ENCODE measurements around the gene C5AR1.
"Not testable (repeated sequence)": the region's sequence is repeated elsewhere in the genome, so short reads cannot be mapped to it uniquely, and the experiment has no call there.

The C5AR1 gene

GRCh38 chr19:47296036-47296435 is 13.6 kb upstream of the C5AR1 start:
- DNase-seq: peak; percentile 73

DNA sequence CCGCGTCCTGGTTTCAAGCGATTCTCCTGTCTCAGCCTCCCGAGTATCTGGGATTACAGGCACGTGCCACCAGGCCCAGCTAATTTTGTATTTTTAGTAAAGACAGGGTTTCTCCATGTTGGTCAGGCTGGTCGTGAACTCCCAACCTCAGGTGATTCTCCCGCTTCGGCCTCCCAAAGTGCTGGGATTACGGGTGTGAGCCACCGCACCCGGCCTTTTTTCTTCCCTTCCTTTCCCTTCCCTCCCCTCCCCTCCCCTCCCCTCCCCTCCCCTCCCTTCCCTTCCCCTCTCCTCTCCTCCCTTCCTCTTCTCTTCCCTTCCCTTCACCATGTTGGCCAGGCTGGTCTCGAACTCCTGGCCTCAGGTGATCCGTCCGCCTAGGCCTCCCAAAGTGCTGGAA is 8.8 kb upstream of the C5AR1 start:
- DNase-seq: not testable (repeated sequence)

- no peak for DNase-seq
Observed at GRCh38 chr19:47302249-47302648, 7.4 kb upstream of the C5AR1 start.

GRCh38 chr19:47303966-47304365 is 5.7 kb upstream of the C5AR1 start:
- no peak for DNase-seq

- peak; percentile 12 for DNase-seq
Observed at GRCh38 chr19:47305309-47305751, 4.3 kb upstream of the C5AR1 start.

- no peak for DNase-seq
Observed at GRCh38 chr19:47306303-47306702, 3.4 kb upstream of the C5AR1 start.

DNA sequence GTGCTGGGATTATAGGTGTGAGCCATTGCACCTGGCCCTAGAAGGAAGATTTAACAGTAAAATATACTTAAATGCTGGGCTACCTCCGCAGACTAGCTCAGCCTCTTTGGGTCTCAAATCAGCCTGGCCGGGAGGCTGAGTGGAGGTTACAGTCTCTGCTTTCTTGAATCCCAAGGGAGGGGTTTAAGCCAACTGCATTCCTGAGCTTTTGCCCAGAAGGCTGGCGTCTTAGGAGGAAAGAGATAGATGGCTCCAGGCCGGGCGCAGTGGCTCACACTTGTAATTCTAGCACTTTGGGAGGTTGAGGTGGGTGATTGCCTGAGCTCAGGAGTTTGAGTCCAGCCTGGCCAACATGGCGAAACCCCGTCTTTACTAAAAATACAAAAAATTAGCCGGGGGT is 623 bp upstream of the C5AR1 start:
- DNase-seq: no peak

DNA sequence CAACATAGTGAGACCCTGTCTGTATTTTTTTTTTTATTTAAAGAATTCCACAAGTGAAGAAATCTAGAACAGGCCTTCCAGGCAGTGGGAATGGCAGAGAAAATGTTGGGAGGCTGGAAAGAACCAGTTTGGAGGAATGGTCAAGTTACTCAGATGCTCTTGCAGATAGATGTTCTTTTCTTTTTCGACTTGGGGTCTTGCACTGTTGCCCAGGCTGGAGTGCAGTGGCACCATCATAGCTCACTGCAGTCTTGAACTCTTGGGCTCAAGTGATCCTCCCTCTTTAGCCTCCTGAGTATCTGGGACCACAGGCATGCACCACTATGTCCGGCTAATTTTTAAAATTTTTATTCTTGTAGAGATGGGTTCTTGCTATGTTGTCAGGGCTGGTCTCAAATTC is 662 bp downstream of the C5AR1 start:
- no peak for DNase-seq

GRCh38 chr19:47310819-47311218 is 1.2 kb downstream of the C5AR1 start:
- no peak for DNase-seq

DNA sequence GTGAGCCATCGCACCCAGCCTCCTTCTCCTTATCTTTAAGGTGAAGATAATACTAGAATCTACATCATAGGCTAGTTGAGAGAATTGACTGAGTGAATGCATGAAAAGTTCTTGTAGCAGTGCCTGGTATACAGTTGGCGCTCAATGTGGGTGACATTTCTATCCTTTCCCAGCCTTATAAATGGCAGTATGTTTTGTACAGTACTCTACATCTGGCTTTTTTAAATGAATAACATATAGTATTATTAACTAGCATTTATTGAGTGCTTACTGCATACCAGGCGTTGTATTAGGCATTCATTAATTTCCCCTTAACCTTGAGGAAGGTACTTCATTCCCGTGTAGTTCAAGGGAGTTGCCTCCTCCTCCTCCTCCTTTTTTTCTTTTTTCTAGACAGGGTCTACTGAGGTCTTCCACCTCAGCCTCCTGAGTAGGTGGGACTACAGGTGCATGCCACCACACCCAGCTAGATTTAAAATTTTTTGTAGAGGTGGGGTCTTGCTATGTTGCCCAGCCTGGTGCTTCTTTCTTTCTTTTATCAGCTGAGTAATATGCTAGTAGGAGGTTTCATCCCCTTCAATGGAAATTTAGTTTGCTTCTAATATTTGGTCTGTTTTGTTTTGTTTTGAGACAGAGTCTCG is 2.8 kb downstream of the C5AR1 start:
- no peak for DNase-seq

- DNase-seq: no peak
Observed at GRCh38 chr19:47313754-47314295, 4.2 kb downstream of the C5AR1 start.

- DNase-seq: no peak
Observed at GRCh38 chr19:47315125-47315821, 5.6 kb downstream of the C5AR1 start.

DNA sequence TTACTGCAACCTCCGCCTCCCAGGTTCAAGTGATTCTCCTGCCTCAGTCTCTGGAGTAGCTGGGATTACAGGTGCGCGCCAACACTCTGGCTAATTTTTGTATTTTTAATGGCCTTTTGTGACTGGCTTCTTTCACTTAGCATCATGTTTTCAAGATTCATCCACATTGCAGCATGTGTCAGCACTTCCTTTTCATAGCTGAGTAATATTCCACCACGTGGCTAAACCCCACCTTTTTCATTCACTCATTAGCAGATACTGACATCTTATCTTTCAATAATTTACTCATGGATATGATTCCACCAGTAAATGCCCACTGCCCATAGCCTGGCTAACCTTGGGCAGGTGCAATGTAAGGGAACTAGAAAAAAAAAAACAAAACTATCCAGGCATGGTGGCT is 6.9 kb downstream of the C5AR1 start:
- DNase-seq: no peak

- no peak for DNase-seq
Observed at GRCh38 chr19:47319923-47320871, 10.5 kb downstream of the C5AR1 start.

DNA sequence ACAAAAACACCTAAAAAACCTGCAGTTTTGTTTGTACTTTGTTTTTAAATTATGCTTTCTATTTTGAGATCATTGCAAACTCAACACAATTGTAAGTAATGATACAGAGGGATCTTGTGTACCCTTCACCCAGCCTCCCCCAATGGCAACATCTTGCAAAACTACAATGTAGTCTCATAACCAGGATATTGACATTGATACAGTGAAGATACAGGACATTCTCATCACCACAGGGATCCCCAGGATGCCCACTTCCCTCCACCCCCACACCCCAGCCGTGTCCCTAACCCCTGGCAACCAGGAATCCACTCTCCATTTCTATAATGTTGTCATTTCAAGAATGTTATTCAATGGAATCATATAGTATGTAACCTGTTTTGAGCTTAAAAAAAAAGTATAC is 12.0 kb downstream of the C5AR1 start:
- DNase-seq: no peak

DNA sequence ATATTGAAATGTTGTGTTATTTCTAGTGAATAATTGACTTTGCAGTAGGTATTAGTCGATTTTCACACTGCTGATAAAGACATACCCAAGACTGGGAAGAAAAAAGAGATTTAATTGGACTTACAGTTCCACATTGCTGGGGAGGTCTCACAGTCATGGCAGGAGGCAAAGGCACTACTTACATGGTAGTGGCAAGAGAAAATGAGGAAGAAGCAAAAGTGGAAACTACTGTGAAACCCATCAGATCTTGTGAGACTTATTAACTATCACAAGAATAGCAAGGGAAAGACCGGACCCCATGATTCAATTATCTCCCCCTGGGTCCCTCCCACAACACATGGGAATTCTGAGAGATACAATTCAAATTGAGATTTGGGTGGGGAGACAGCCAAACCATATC is 12.4 kb downstream of the C5AR1 start:
- no peak for DNase-seq

- no peak for DNase-seq
Observed at GRCh38 chr19:47323409-47323808, 13.7 kb downstream of the C5AR1 start.

DNA sequence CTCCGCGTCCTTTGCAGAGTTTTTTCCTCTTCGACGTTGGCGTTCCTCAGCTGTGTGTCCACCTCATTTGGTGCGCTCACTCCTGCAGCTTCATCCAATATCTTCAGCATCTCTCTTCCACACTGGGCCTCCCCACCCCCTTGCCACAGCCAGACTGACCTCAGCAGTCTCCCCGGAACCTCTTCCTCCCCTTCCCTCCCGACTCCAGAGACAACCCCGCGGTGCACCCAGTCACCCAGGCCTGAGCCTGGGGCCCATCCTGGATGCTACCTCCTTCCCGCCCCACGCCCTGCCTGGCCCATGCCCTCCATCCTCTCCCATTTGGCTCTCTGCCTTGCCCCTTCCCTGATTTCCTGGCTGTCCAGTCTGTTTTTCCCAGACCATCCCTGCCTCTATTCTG is 14.2 kb downstream of the C5AR1 start:
- DNase-seq: no peak

- DNase-seq: no peak
Observed at GRCh38 chr19:47324502-47324901, 14.8 kb downstream of the C5AR1 start.

GRCh38 chr19:47330466-47330869 is 20.8 kb downstream of the C5AR1 start:
- DNase-seq: no peak

DNA sequence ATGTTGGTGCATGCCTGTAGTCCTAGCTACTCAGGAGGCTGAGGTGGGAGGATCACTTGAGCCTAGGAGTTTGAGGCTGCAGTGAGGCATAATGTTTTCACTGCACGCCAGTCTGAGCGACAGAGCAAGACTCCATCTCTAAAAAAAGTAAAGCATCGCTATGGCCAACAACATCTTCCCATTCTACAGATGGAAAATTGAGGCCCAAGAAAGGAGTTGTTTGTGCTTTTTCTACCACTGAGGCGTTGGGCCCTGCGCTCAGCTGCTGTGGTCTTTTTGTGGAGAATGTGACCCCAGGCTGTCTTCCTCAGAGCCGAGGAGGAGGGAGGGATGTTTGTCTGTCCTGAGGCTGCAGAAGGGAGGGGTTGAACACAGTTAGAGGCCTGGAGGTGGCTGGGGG is 21.8 kb downstream of the C5AR1 start:
- no peak for DNase-seq

GRCh38 chr19:47331931-47332547 is 22.4 kb downstream of the C5AR1 start, which contains the start of gene C5AR2:
C5AR2 (plus strand) TSS chr19:47332175; CDS start chr19:47340800, 8,625 bp downstream.
- no peak for DNase-seq
